Right atrium auricular region (tissue), 2 donors: ENCODE results near the gene JARID2. TPM values are rescaled to one million over a fixed set of nuclear protein-coding genes. Genes with fewer than 3 reads are reported as not detected.

ENCODE experiments used
- DNase-seq: peaks from one replicate; pipeline ENCODE4 v3.0.0-alpha.2; 2019; ENCODE audit warnings: low spot score
- H3K27ac ChIP-seq, 2 donors: fragments of 200-600 bp; sonication (generic); 1 replicate in 1 of 2; 2 replicates in 1 of 2; pipeline ENCODE4 v1.5.1; 2016 to 2019
- H3K27me3 ChIP-seq, 2 donors: fragments of 200-600 bp; sonication (generic); one replicate each; pipeline versions ENCODE4 v1.5.1 to v1.6.0; 2017 to 2019
- H3K36me3 ChIP-seq: fragments of 200-600 bp; sonication (generic); one replicate; pipeline ENCODE4 v1.5.1; 2016
- H3K4me1 ChIP-seq, 2 donors: fragments of 200-600 bp; sonication (generic); one replicate each; pipeline versions ENCODE4 v1.5.1 to v1.6.0; 2017 to 2019
- H3K4me3 ChIP-seq, 2 donors: fragments of 200-600 bp; sonication (generic); 1 replicate in 1 of 2; 2 replicates in 1 of 2; pipeline ENCODE4 v1.5.1; 2017 to 2019; ENCODE audit warnings: mild to moderate bottlenecking in 1 of 2, moderate library complexity in 1 of 2
- H3K9me3 ChIP-seq, 2 donors: fragments of 200-600 bp; sonication (generic); one replicate each; pipeline ENCODE4 v1.5.1; 2019
- CTCF ChIP-seq, 2 donors: fragments of 200-600 bp; sonication (generic); IDR thresholded peaks; one replicate each; pipeline ENCODE4 v1.5.1; 2019; ENCODE audit warnings: antibody characterized with exemption in 2 of 2
- total RNA-seq, 2 donors: library from RNA; depleted of rRNA; stranded (reverse); fragments of >200 nt; gene quantifications; one replicate each; pipeline ENCODE4 v1.1.0, GENCODE V29; 2016

JARID2 gene
- total RNA-seq, 2 donors from 2014 or later, result 6.5 to 6.7 TPM

GRCh38 chr6:15312500-15312899, 66.6 kb downstream of the JARID2 start:
- no peak overlapping the region for H3K4me3 ChIP-seq
- H3K27me3 ChIP-seq, result no peaks in the 10 kb centered on the region
- no peak for TF ChIP-seq CTCF (IDR thresholded peaks at IDR 0.05)
- H3K4me1 ChIP-seq, result peaks cover 0 to 62% of the 10 kb centered on the region in 2 donors
- H3K36me3 ChIP-seq, result no peaks in the 10 kb centered on the region
- H3K9me3 ChIP-seq, result no peaks in the 10 kb centered on the region
- H3K27ac ChIP-seq, result no peak overlapping the region
- DNase-seq, result no peak

- H3K27ac ChIP-seq, result peak overlapping the region in 1 of 2 donors; percentile 15
- no peaks in the 10 kb centered on the region for H3K27me3 ChIP-seq
- H3K9me3 ChIP-seq, result no peaks in the 10 kb centered on the region
- no peak for DNase-seq
- no peak for TF ChIP-seq CTCF (IDR thresholded peaks at IDR 0.05)
- H3K36me3 ChIP-seq, result no peaks in the 10 kb centered on the region
- no peak overlapping the region for H3K4me3 ChIP-seq
- peaks cover 0 to 60% of the 10 kb centered on the region in 2 donors for H3K4me1 ChIP-seq
These were observed 67.5 kb downstream of the JARID2 start for GRCh38 chr6:15313367-15313766.

GRCh38 chr6:15316754-15317153, 70.9 kb downstream of the JARID2 start:
- no peak for DNase-seq
- Histone ChIP-seq H3K4me1 (peaks cover 0 to 39% of the 10 kb centered on the region in 2 donors), H3K27me3 (no peaks in the 10 kb centered on the region), H3K36me3 (no peaks in the 10 kb centered on the region), H3K9me3 (no peaks in the 10 kb centered on the region), H3K27ac (no peak overlapping the region), H3K4me3 (no peak overlapping the region)
- no peak for TF ChIP-seq CTCF (IDR thresholded peaks at IDR 0.05)

- TF ChIP-seq CTCF (IDR thresholded peaks at IDR 0.05), result no peak
- H3K9me3 ChIP-seq, result no peaks in the 10 kb centered on the region
- no peaks in the 10 kb centered on the region for H3K36me3 ChIP-seq
- H3K4me3 ChIP-seq, result no peak overlapping the region
- H3K27me3 ChIP-seq, result no peaks in the 10 kb centered on the region
- DNase-seq, result no peak
- H3K27ac ChIP-seq, result no peak overlapping the region
- peaks cover 0 to 35% of the 10 kb centered on the region in 2 donors for H3K4me1 ChIP-seq
These were observed 71.4 kb downstream of the JARID2 start for GRCh38 chr6:15317251-15317650.

- no peak overlapping the region for H3K27ac ChIP-seq
- no peak for DNase-seq
- no peak overlapping the region for H3K4me3 ChIP-seq
- no peaks in the 10 kb centered on the region for H3K27me3 ChIP-seq
- TF ChIP-seq CTCF (IDR thresholded peaks at IDR 0.05), result no peak
- peaks cover 0 to 25% of the 10 kb centered on the region in 2 donors for H3K4me1 ChIP-seq
- no peaks in the 10 kb centered on the region for H3K36me3 ChIP-seq
- no peaks in the 10 kb centered on the region for H3K9me3 ChIP-seq
These were observed 72.3 kb downstream of the JARID2 start for GRCh38 chr6:15317934-15318902.
